HAP-1 (cell line): ENCODE data around the gene ALPK1.

Source experiments
- DNase-seq, 2 experiments: peaks; one replicate each; pipeline ENCODE4 v3.0.0-alpha.2; 2016 to 2020; ENCODE audit warnings: low spot score in 2 of 2
- H3K27me3 ChIP-seq: fragments of 250-450 bp; sonication (Bioruptor Pico); 2 replicates; pipeline ENCODE4 v1.5.1; 2020; ENCODE audit warnings: low read depth, mild to moderate bottlenecking, moderate library complexity
- H3K36me3 ChIP-seq: fragments of 250-450 bp; sonication (Bioruptor Pico); replicated peaks from 2 replicates; pipeline ENCODE4 v1.5.1; 2020; ENCODE audit warnings: mild to moderate bottlenecking
- H3K4me1 ChIP-seq: fragments of 250-450 bp; sonication (Bioruptor Pico); 2 replicates; pipeline ENCODE4 v1.5.1; 2020; ENCODE audit warnings: mild to moderate bottlenecking
- H3K4me3 ChIP-seq: fragments of 250-450 bp; sonication (Bioruptor Pico); 2 replicates; pipeline ENCODE4 v1.5.1; 2020; ENCODE audit warnings: mild to moderate bottlenecking, moderate library complexity
- H3K9me3 ChIP-seq: fragments of 250-450 bp; sonication (Bioruptor Pico); 2 replicates; pipeline ENCODE4 v1.5.1; 2020; ENCODE audit warnings: mild to moderate bottlenecking, moderate library complexity
- in situ Hi-C: fragments of 300-500 bp; cut with MboI; formaldehyde crosslinking; loops from 3 replicates; pipeline ENCODE4 v1.14.3; 2020; ENCODE audit warnings: low sequenced_read_pairs, inconsistent platforms, mixed read lengths

Gene ALPK1

DNA sequence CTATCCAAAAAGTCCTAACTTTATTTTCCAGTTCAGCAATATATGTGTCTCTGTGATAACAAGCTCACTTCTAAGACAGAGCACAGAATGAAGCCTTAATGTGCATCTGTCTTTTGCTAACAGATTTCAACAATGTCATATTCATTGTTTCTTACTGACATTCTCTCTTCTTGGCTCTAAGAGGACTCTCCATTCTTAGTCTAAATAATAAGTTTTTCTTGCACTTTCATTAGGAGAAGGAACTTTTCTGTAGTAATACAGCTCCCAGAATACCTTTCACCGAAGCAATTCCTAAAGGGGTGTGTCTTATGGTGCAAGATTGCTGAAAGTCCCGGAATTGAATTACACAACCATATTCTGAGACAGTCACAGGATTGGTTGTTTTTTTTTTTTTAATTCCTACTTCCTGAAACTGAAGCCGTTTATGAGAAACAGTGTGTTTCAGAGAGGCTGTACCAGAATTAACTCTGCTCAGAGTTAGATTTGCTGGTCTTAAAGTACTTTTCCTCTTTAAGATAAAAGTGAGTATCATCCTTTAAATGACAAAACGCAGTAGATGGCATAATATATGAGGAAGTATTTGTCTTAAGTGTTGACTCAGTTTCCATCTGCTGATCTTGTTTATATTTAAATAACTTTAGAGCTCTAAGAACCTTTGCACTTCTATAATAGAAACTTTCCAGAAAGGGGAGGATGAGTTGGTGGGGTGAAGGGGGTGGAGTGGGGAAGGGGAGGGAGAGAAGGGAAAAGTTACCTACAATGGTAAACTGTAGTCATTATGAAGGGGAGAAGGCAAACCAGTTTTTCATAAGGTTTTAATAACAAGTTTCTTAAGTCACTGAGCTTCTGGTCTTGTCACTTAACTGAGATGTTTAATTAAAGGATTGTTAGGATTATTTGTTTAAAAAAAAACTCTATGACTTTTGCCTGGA lies at the start of gene ALPK1:
Gene ALPK1 (plus strand): TSS at position 421 of the 932 bp plus-strand sequence.
- peak; percentile 24 to 82 for DNase-seq
- Histone ChIP-seq H3K27me3 (no peaks in the 10 kb centered on the region), H3K4me1 (peaks cover 16% of the 10 kb centered on the region), H3K9me3 (no peaks in the 10 kb centered on the region), H3K4me3 (peak within 1 kb of the TSS; percentile 26), H3K36me3 (no peaks in the 10 kb centered on the region)
- in situ Hi-C loops = no loop called here

DNA sequence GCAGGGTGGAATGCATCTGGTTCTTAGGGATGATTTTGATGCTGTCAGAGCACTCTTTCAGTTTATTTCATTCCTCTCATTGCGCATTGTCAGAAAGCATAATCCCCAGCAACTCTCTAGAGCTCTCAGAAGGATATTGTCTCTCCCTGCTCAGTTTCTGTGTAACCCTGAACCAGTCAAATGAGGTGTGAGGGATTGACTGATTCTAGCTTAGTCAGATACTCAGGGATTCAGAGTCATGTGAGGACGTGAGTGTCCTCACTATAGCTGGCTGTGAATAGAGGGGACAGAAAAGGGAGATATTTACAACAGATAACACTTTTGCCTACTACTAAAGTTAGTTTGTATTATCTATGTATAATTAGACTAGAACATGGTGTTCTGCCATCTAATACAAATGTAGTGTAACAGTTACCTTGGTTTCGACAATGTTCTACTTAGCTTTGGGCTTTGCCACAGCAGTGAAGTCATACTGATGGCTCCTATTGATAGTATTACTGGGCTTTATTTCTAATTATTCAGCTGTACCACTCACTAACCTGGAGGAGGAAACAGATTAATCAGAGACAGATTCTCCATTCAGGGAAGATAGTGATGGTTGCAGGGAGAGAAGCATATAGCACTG lies 46.0 kb upstream of the ALPK1 start:
- Histone ChIP-seq H3K4me3 (no peak overlapping the region), H3K27me3 (no peaks in the 10 kb centered on the region), H3K4me1 (peaks cover 24% of the 10 kb centered on the region), H3K36me3 (no peaks in the 10 kb centered on the region), H3K9me3 (no peaks in the 10 kb centered on the region)
- DNase-seq = no peak
- in situ Hi-C loops = no loop called here

DNA sequence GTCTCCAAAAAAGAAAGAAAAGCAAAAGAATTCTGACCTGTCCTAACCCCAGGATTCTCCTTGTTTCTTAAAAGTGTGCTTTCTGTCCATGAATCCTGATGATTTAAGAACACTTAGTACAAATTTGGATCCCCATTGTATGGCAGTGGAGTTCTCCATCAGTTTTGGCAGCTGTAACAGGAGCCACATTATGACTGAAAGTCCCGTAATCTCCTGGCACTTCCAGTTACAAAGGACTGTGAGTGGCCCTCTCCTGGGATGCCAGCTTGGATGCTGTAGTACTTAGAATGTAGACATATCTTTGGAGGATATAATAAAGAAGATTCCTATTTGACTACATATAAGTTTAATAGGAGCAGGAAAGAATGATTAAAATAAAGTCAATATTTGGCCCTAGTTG lies 44.9 kb upstream of the ALPK1 start:
- Histone ChIP-seq H3K27me3 (no peaks in the 10 kb centered on the region), H3K4me1 (peaks cover 19% of the 10 kb centered on the region), H3K9me3 (no peaks in the 10 kb centered on the region), H3K4me3 (no peak overlapping the region), H3K36me3 (no peaks in the 10 kb centered on the region)
- DNase-seq = no peak
- in situ Hi-C loops = no loop called here

DNA sequence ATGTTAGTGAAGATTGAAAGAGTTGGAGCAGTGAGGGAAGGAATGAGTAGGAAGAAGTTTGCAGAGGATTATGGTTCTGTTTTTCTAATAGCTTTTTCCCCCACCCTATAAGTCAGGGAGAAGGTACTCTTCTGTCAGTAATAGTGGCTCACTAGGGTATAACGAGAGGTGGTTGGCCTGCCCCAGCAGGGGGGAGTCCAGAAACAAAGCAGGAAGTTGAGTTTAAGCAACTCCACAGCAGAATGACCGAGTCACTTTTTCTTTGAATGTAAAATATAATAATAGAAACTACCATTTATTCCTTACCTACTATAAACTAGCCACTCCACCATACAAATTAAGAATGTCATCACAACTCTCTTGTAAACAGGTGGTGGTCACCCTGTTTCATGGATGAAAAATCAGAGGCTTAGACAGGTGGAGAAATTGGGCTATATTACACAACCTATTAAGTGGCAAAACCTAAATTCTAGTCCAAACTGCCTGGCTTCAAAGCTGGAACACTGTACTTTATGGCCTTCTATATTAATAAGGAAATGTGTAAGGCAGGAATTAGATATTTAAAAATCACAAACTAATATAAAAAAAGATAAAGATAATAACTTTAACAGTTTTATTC lies 43.7 kb upstream of the ALPK1 start:
- Histone ChIP-seq H3K9me3 (no peaks in the 10 kb centered on the region), H3K36me3 (no peaks in the 10 kb centered on the region), H3K4me1 (peaks cover 16% of the 10 kb centered on the region), H3K4me3 (no peak overlapping the region), H3K27me3 (no peaks in the 10 kb centered on the region)
- no peak for DNase-seq
- in situ Hi-C loops = no loop called here

DNA sequence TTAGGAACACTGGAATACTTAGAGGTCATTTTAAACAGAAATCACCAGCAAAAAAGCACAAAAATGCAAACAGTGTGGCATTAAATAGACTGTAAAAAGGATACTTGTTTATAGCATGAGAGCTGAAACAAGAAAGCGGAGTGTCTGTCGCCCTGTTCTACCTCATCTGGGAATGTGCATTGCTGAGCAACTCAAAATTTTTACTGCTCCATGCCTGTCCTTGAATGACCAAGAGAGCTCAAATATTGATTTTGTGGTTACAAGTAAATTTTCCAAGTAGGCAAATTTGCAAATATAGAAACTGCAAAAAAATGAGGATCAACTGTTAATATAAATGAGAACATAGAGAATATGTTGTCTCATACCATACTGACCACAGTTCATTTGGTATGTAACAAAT lies 40.1 kb upstream of the ALPK1 start:
- Histone ChIP-seq H3K4me1 (peaks cover 12% of the 10 kb centered on the region), H3K27me3 (no peaks in the 10 kb centered on the region), H3K36me3 (no peaks in the 10 kb centered on the region), H3K9me3 (no peaks in the 10 kb centered on the region), H3K4me3 (no peak overlapping the region)
- in situ Hi-C loops = no loop called here
- no peak for DNase-seq

DNA sequence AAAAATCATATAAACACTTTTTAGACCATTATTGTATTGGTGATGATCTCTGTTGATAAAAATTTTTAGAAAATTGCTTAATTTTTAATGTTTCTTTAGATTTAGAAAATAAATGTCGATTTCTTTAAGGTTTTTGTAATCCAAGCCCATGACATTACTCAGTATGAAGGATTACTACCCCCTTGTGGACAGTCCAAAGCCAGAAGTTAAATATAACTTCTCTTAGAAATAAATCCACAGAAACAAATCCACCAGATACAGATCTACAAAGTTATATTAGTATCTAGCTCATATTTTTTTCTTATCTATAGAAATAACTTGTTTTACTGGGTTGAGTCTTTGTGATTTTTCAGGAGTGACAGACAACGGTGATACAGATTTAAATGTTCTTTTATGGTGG lies 30.3 kb upstream of the ALPK1 start:
- no peak for DNase-seq
- H3K9me3 ChIP-seq = no peaks in the 10 kb centered on the region
- in situ Hi-C loops = no loop called here
- H3K4me1 ChIP-seq = no peaks in the 10 kb centered on the region
- peaks cover 20% of the 10 kb centered on the region for H3K36me3 ChIP-seq
- H3K27me3 ChIP-seq = no peaks in the 10 kb centered on the region
- H3K4me3 ChIP-seq = no peak overlapping the region

DNA sequence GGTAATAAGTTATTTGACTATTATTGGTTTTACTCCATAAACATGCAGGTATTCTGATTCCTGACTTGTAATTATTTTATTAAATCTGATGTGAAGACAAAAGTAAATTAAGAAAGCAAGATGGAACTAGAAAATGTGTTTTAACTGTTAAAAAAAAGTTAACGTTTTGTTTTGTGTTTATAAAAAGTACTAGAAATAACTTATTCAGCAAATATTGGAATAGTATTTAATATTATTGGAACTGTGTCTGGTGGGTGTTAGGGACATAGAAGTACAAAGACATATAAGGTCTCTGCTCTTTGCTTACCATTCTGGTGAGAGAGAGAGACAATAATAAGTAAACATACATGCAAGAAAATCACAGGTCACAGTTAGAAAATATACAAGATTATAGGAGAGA lies 27.1 kb upstream of the ALPK1 start:
- no peaks in the 10 kb centered on the region for H3K9me3 ChIP-seq
- peaks cover 18% of the 10 kb centered on the region for H3K36me3 ChIP-seq
- in situ Hi-C loops = no loop called here
- DNase-seq = no peak
- no peak overlapping the region for H3K4me3 ChIP-seq
- H3K4me1 ChIP-seq = no peaks in the 10 kb centered on the region
- H3K27me3 ChIP-seq = no peaks in the 10 kb centered on the region

DNA sequence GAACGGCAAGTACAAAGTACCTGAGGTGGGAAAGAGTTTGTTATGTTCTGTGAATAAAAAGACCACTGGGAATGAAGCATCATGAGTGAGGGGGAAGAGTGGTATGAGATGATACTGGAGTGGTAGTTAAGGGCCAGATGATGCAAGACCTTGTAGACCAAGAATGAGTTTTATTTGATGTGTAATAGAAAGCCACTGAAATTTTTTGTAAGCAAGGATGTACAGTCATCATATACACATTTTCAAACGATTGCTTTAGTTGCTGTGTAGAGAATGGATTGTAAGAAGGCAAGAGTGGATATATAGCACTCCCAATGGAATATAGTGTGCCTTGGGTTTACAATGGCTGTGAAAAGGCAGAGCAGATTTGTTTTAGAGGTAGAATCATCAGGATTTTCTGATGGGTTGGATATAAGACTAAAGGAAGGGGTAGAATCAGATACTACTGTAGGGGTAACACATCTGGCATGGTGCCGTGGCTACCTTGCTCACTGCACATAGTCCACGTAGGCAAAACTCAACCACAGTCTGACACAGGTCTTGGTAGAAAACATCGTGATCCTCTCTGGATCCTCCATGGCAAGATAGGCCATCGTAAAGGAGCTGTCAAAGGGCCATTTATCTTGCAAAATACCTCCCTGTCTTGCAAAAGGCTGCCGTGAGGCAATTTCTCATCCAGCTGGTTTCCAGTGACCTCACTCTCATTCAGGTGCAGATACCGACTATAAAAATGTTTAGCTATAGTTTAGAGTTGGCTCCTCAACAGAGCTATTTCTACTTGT lies 26.3 kb upstream of the ALPK1 start:
- in situ Hi-C loops = no loop called here

DNA sequence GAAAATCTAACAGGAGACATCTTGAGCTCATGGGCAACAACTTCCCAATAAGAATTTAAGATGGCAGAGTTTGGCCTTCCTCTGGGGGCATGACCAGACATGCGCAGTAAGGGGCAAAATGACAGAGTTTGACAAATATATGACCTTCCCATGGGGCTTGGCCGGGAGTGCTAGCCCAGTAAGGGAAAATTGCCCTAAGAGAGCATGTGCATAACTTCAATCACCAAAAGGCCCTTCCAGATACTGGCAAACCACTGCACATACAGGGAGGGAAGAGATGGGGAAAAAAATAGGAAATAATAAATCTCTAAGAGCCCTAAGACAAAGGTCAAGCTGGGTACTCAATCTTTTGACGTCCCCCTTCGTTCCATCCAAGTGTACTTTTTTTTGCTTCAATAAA lies 24.9 kb upstream of the ALPK1 start:
- no peak overlapping the region for H3K4me3 ChIP-seq
- no peaks in the 10 kb centered on the region for H3K9me3 ChIP-seq
- H3K27me3 ChIP-seq = no peaks in the 10 kb centered on the region
- no peaks in the 10 kb centered on the region for H3K4me1 ChIP-seq
- in situ Hi-C loops = no loop called here
- DNase-seq = no peak
- H3K36me3 ChIP-seq = peaks cover 13% of the 10 kb centered on the region; the same call in 1 of the 2 replicates

More for the DNA sequence above, 26.3 kb upstream of the ALPK1 start:
- Histone ChIP-seq H3K4me3 (no peak overlapping the region), H3K36me3 (peaks cover 16% of the 10 kb centered on the region; the same call in 1 of the 2 replicates), H3K4me1 (no peaks in the 10 kb centered on the region), H3K9me3 (no peaks in the 10 kb centered on the region), H3K27me3 (no peaks in the 10 kb centered on the region)
- no peak for DNase-seq

DNA sequence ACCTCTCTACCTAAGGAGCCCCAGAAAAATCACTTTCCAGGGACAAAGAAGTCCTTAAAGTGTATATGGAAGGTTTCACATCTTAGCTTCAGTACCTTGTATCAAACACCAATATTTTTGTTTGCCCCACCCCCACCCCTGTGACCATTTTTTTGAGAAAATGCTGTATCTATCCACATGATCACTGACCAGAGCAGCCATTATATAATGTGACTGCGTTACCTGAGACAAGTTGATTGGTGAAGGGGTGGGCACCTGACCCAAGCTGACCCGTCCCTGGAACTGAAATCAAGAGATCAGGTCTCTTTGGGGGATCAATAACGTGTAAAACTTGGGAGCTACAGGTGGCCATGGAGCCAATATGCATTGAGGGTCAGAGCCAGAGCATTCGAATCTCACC lies 22.2 kb upstream of the ALPK1 start:
- in situ Hi-C loops = no loop called here
- Histone ChIP-seq H3K4me1 (no peaks in the 10 kb centered on the region), H3K4me3 (no peak overlapping the region), H3K36me3 (no peaks in the 10 kb centered on the region), H3K9me3 (no peaks in the 10 kb centered on the region), H3K27me3 (no peaks in the 10 kb centered on the region)
- DNase-seq = no peak

DNA sequence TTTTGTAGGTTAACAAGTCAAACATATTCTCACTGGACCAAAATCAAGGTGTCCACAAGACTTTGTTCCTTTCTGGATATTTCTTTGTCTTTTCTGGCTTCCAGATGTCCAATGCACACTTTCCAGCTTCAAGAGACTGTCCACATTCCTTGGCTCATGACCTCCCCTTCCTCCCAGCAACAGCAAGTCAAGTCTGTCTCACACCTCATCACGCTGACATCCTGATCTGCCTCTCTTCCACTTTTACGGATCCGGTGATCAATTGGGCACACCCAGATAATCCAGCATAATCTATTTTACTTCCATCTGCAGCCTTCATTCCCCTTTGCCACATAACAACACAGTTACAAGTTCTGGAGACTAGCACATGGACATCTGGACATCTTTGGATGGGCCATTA lies 21.1 kb upstream of the ALPK1 start:
- H3K4me3 ChIP-seq = no peak overlapping the region
- H3K4me1 ChIP-seq = peaks cover 4% of the 10 kb centered on the region
- no peak for DNase-seq
- no peaks in the 10 kb centered on the region for H3K36me3 ChIP-seq
- in situ Hi-C loops = no loop called here
- H3K27me3 ChIP-seq = no peaks in the 10 kb centered on the region
- H3K9me3 ChIP-seq = no peaks in the 10 kb centered on the region

DNA sequence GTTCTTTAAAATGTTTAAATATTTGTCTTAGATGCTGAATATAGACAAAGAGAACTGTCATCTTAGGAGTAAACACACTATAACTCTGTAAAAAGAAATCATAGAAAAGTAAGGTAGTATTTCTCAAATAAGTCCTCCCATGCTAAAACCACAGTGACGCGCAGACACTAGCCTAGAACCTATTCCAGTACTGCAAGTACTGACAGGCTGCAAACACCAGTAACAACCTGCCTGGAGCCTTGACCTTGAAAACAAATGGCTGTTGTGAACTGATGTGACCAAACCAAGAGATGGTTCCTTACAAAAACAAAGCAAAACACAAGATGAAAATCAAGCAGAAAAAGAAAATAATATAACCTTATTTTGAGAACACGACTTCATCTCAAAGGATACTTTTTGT lies 19.9 kb upstream of the ALPK1 start:
- Histone ChIP-seq H3K27me3 (no peaks in the 10 kb centered on the region), H3K9me3 (no peaks in the 10 kb centered on the region), H3K36me3 (no peaks in the 10 kb centered on the region; the same call in 1 of the 2 replicates), H3K4me3 (no peak overlapping the region), H3K4me1 (peaks cover 8% of the 10 kb centered on the region)
- in situ Hi-C loops = no loop called here
- DNase-seq = no peak

DNA sequence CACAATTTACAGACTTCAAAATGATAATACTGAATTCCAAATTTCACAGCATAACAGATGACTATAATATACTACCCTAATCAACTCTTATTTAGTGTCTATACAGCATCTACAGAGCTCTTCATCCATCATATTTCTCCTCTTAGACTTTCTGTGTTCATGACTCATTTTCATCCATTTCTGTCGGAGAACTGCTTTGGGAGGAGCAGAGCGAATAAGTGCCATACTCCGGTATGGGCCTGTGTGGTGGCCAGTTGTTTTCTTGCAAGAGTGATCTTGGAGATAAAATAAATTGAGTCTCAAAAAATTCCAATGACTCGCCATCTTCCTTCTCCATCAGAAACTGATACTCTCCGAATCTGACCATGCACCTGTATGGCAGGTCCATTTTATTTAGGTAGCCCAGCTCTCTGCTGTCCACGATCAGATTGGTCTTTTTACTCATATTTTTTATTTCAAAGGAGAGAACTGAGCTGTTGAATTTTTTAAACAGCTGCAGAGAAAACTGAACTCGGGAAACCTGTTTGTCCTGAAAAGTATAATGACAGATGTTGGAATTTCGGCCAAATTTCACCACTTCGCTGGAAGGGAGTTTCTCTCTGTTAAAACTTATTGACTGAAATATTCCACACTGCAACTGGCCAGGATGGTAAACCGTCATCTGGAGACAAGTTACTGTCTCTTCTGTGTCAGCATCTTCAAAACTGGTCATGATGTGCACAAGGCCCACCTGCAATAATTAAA lies 19.3 kb upstream of the ALPK1 start:
- H3K9me3 ChIP-seq = no peaks in the 10 kb centered on the region
- H3K27me3 ChIP-seq = no peaks in the 10 kb centered on the region
- H3K36me3 ChIP-seq = no peaks in the 10 kb centered on the region; the same call in 1 of the 2 replicates
- H3K4me3 ChIP-seq = no peak overlapping the region
- in situ Hi-C loops = no loop called here
- no peak for DNase-seq
- H3K4me1 ChIP-seq = peaks cover 8% of the 10 kb centered on the region
